SH-SY5Y (cell line): ENCODE results near the gene TMEM144.

Source experiments
- GATA2 ChIP-seq: IDR thresholded peaks from 2 replicates; pipeline ENCODE4 v1.6.1; 2011; ENCODE audit warnings: mild to moderate bottlenecking, low read depth, low read length
- GATA3 ChIP-seq: IDR thresholded peaks from 2 replicates; pipeline ENCODE4 v1.6.1; 2011; ENCODE audit warnings: low read depth, mild to moderate bottlenecking, low read length, moderate library complexity

- TF ChIP-seq GATA2 (no peak), GATA3 (no peak)
Observed at GRCh38 chr4:158268553-158268952, 58.3 kb downstream of the TMEM144 start.
